Uterus (tissue), 4 donors: ENCODE results near the gene TRPM1. TPM values are rescaled to one million over a fixed set of nuclear protein-coding genes. Genes with fewer than 3 reads are reported as not detected.

Experiments used
- DNase-seq, 2 donors: peaks; one replicate each; pipeline ENCODE4 v3.0.0-alpha.2; 2019 to 2020
- H3K27ac ChIP-seq, 2 donors: fragments of 200-600 bp; sonication (generic); 1 replicate in 1 of 2; 2 replicates in 1 of 2; pipeline ENCODE4 v1.5.1; 2016 to 2018
- H3K27me3 ChIP-seq, 2 donors: fragments of 200-600 bp; sonication (generic); one replicate each; pipeline ENCODE4 v1.5.1; 2018 to 2019; ENCODE audit warnings: control low read depth in 1 of 2
- H3K36me3 ChIP-seq, 2 donors: fragments of 200-600 bp; sonication (generic); one replicate each; pipeline ENCODE4 v1.5.1; 2019; ENCODE audit warnings: control low read depth in 1 of 2
- H3K4me1 ChIP-seq, 2 donors: fragments of 200-600 bp; sonication (generic); one replicate each; pipeline ENCODE4 v1.5.1; 2018 to 2019; ENCODE audit warnings: control low read depth in 1 of 2
- H3K4me3 ChIP-seq, 2 donors: fragments of 200-600 bp; sonication (generic); 1 replicate in 1 of 2; 2 replicates in 1 of 2; pipeline ENCODE4 v1.5.1; 2018 to 2019; ENCODE audit warnings: mild to moderate bottlenecking in 1 of 2
- H3K9me3 ChIP-seq, 2 donors: fragments of 200-600 bp; sonication (generic); one replicate each; pipeline ENCODE4 v1.5.1; 2019; ENCODE audit warnings: control low read depth in 1 of 2
- CTCF ChIP-seq, 4 experiments: fragments of 200-600 bp in 2 of 4; fragments of 450-650 bp in 2 of 4; sonication (generic) in 2 of 4; IDR thresholded peaks; one replicate each; pipeline ENCODE4 v1.5.1; 2016 to 2019; ENCODE audit warnings: antibody characterized with exemption in 4 of 4, mild to moderate bottlenecking in 2 of 4, moderate library complexity in 1 of 4
- POLR2A ChIP-seq, 2 donors: fragments of 450-650 bp; IDR thresholded peaks; one replicate each; pipeline ENCODE4 v1.6.1; 2016; ENCODE audit warnings: antibody characterized with exemption in 2 of 2, mild to moderate bottlenecking in 1 of 2, moderate library complexity in 1 of 2
- intact Hi-C: fragments of 100-400 bp; cut with DNase I; formaldehyde crosslinking; loops from one replicate; pipeline ENCODE4 v1.15.1; 2023; ENCODE audit warnings: low total_unique reads
- total RNA-seq, 4 donors: library from RNA; depleted of rRNA in 3 of 4; stranded (reverse); fragments of >200 nt in 3 of 4; gene quantifications; one replicate each; pipeline versions ENCODE4 v1.1.0 to v1.2.4, GENCODE V29; 2014 to 2023
- donor health status: DM: yes; HTN: yes; CAD: no.

Gene TRPM1
- total RNA-seq, 4 donors from 2014 or later = not detected

- Histone ChIP-seq H3K9me3 (no peaks in the 10 kb centered on the region), H3K27ac (no peak overlapping the region), H3K36me3 (no peaks in the 10 kb centered on the region), H3K27me3 (no peaks in the 10 kb centered on the region), H3K4me3 (no peak overlapping the region), H3K4me1 (no peaks in the 10 kb centered on the region)
- TF ChIP-seq CTCF (IDR thresholded peaks at IDR 0.05) = no peak
- TF ChIP-seq POLR2A (IDR thresholded peaks at IDR 0.05) = no peak
- no peak for DNase-seq
- intact Hi-C loops = no loop called here
These were observed 15.2 kb downstream of the TRPM1 start for GRCh38 chr15:31086344-31086743.

- no peak for DNase-seq
- intact Hi-C loops = no loop called here
- no peak overlapping the region for H3K4me3 ChIP-seq
These were observed 16.2 kb downstream of the TRPM1 start for GRCh38 chr15:31085359-31085758.

GRCh38 chr15:31084176-31084575 is 17.3 kb downstream of the TRPM1 start:
- no peaks in the 10 kb centered on the region for H3K27me3 ChIP-seq
- no peaks in the 10 kb centered on the region for H3K9me3 ChIP-seq
- H3K4me1 ChIP-seq = no peaks in the 10 kb centered on the region
- intact Hi-C loops = no loop called here
- no peak overlapping the region for H3K4me3 ChIP-seq
- H3K27ac ChIP-seq = no peak overlapping the region
- DNase-seq = no peak
- TF ChIP-seq POLR2A (IDR thresholded peaks at IDR 0.05) = no peak
- no peak for TF ChIP-seq CTCF (IDR thresholded peaks at IDR 0.05)
- H3K36me3 ChIP-seq = no peaks in the 10 kb centered on the region

More at GRCh38 chr15:31085359-31085758, 16.2 kb downstream of the TRPM1 start:
- Histone ChIP-seq H3K27me3 (no peaks in the 10 kb centered on the region), H3K4me1 (no peaks in the 10 kb centered on the region), H3K9me3 (no peaks in the 10 kb centered on the region), H3K27ac (no peak overlapping the region), H3K36me3 (no peaks in the 10 kb centered on the region)
- no peak for TF ChIP-seq CTCF (IDR thresholded peaks at IDR 0.05)

GRCh38 chr15:31083370-31083780 is 18.1 kb downstream of the TRPM1 start:
- no peaks in the 10 kb centered on the region for H3K27me3 ChIP-seq
- DNase-seq = no peak
- no peaks in the 10 kb centered on the region for H3K4me1 ChIP-seq
- intact Hi-C loops = no loop called here
- TF ChIP-seq POLR2A (IDR thresholded peaks at IDR 0.05) = no peak
- TF ChIP-seq CTCF (IDR thresholded peaks at IDR 0.05) = no peak
- H3K27ac ChIP-seq = no peak overlapping the region
- H3K4me3 ChIP-seq = no peak overlapping the region
- H3K36me3 ChIP-seq = no peaks in the 10 kb centered on the region
- H3K9me3 ChIP-seq = no peaks in the 10 kb centered on the region

GRCh38 chr15:31082771-31083369 is 18.7 kb downstream of the TRPM1 start:
- TF ChIP-seq CTCF (IDR thresholded peaks at IDR 0.05) (no peak), POLR2A (IDR thresholded peaks at IDR 0.05) (no peak)
- DNase-seq = no peak
- Histone ChIP-seq H3K27ac (no peak overlapping the region), H3K36me3 (no peaks in the 10 kb centered on the region), H3K4me3 (no peak overlapping the region), H3K27me3 (no peaks in the 10 kb centered on the region), H3K9me3 (no peaks in the 10 kb centered on the region), H3K4me1 (no peaks in the 10 kb centered on the region)
- intact Hi-C loops = no loop called here
